Gastroesophageal sphincter (tissue), 4 donors: ENCODE measurements around the gene MTTP. TPM values are rescaled to one million over a fixed set of nuclear protein-coding genes. Genes with fewer than 3 reads are reported as not detected.
A peak's percentile ranks its signal among the peaks of the same experiment; 100 is the strongest.

Source experiments
- ATAC-seq: fragments of 150-250 bp; one replicate; pipeline ENCODE4 v1.9.1; 2016; ENCODE audit warnings: mild to moderate bottlenecking, moderate library complexity
- H3K27ac ChIP-seq, 4 donors: fragments of 200-600 bp; sonication (generic) in 3 of 4; 1 replicate in 3 of 4; 2 replicates in 1 of 4; pipeline ENCODE4 v1.5.1; 2016 to 2019
- H3K27me3 ChIP-seq: fragments of 200-600 bp; sonication (generic); one replicate; pipeline ENCODE4 v1.5.1; 2019
- H3K36me3 ChIP-seq, 2 donors: fragments of 200-600 bp; sonication (generic); one replicate each; pipeline ENCODE4 v1.5.1; 2019; ENCODE audit warnings: control low read depth in 1 of 2
- H3K4me1 ChIP-seq, 3 donors: fragments of 200-600 bp; sonication (generic); 1 replicate in 2 of 3; 2 replicates in 1 of 3; pipeline ENCODE4 v1.5.1; 2016 to 2019; ENCODE audit warnings: control low read depth in 2 of 3
- H3K4me3 ChIP-seq, 2 donors: fragments of 200-600 bp; sonication (generic); one replicate each; pipeline ENCODE4 v1.5.1; 2019; ENCODE audit warnings: mild to moderate bottlenecking in 1 of 2, moderate library complexity in 1 of 2
- H3K9me3 ChIP-seq, 3 donors: fragments of 200-600 bp; sonication (generic); one replicate each; pipeline ENCODE4 v1.5.1; 2017 to 2019; ENCODE audit warnings: control low read depth in 2 of 3
- CTCF ChIP-seq, 4 experiments: fragments of 200-600 bp in 2 of 4; fragments of 450-650 bp in 2 of 4; sonication (generic) in 1 of 4; IDR thresholded peaks; one replicate each; pipeline ENCODE4 v1.5.1; 2017 to 2019; ENCODE audit warnings: antibody characterized with exemption in 4 of 4, mild to moderate bottlenecking in 2 of 4, moderate library complexity in 2 of 4
- EP300 ChIP-seq: sonication (generic); formaldehyde crosslinking; IDR thresholded peaks from one replicate; pipeline ENCODE4 v1.6.1; 2017; ENCODE audit warnings: antibody characterized with exemption, mild to moderate bottlenecking
- POLR2A ChIP-seq, 2 donors: fragments of 450-650 bp; IDR thresholded peaks; one replicate each; pipeline ENCODE4 v1.6.1; 2017; ENCODE audit warnings: antibody characterized with exemption in 2 of 2, mild to moderate bottlenecking in 2 of 2, moderate library complexity in 1 of 2
- POLR2AphosphoS5 ChIP-seq: sonication (generic); formaldehyde crosslinking; IDR thresholded peaks from one replicate; pipeline ENCODE4 v1.6.1; 2017; ENCODE audit warnings: antibody characterized with exemption
- whole genome bisulfite sequencing, 2 donors: methylation state at CpG; one replicate each; pipeline ENCODE4 v1.1.5; 2018; ENCODE audit warnings: low coverage in 1 of 2; 5-methylcytosine and 5-hydroxymethylcytosine counted together
- total RNA-seq, 4 donors: library from RNA; depleted of rRNA; stranded (reverse); fragments of >200 nt; gene quantifications; one replicate each; pipeline ENCODE4 v1.1.0, GENCODE V29; 2016

The MTTP gene
- total RNA-seq, 4 donors from 2014 or later = 0.16 to 3.5 (median 1.2) TPM

GRCh38 chr4:99655308-99656081, 80.9 kb downstream of the MTTP start:
- Histone ChIP-seq H3K36me3 (no peaks in the 10 kb centered on the region), H3K4me1 (peaks cover 0 to 41% (median 0%) of the 10 kb centered on the region in 3 donors), H3K4me3 (no peak overlapping the region), H3K27ac (peak overlapping the region in 3 of 4 donors; percentile 49 to 74 (median 59)), H3K27me3 (no peaks in the 10 kb centered on the region), H3K9me3 (no peaks in the 10 kb centered on the region)
- peak; percentile 37 for TF ChIP-seq POLR2AphosphoS5
- TF ChIP-seq CTCF (IDR thresholded peaks at IDR 0.05) = no peak
- no peak for TF ChIP-seq POLR2A (IDR thresholded peaks at IDR 0.05)
- no peak for TF ChIP-seq EP300
- ATAC-seq = peak; percentile 21
- WGBS, 2 donors = 17 to 39% methylated on average over 7 to 9 of the region's 9 CpGs

DNA sequence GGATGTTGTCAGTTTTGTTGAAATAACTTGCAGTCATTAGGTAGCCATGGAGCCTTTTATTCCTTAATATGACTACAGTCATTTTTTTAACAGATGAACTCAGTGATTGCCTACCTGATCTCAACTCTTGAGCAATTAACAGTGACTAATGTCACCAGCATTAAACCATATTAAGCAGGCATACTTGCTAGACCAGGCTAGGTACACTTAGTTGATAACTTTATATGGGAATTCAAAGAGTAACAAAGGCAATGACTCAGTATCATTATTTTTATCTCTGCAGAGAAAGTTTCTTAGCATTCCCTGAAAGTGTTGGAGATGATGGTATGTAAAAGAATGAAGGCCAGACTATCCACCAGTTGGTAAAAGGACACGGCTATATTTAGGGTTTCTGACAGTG, 83.2 kb downstream of the MTTP start, which contains the start of gene C4orf54:
Gene C4orf54 (minus strand): TSS at position 31 of the 400 bp plus-strand sequence. CDS start 3,180 bp downstream, outside the sequence.
- Histone ChIP-seq H3K36me3 (no peaks in the 10 kb centered on the region), H3K4me3 (no peak within 1 kb of the TSS), H3K27me3 (no peaks in the 10 kb centered on the region), H3K27ac (peak within 1 kb of the TSS in 3 of 4 donors; percentile 47 to 74 (median 59)), H3K9me3 (no peaks in the 10 kb centered on the region), H3K4me1 (peaks cover 0 to 41% (median 0%) of the 10 kb centered on the region in 3 donors)
- TF ChIP-seq EP300 (no peak), CTCF (IDR thresholded peaks at IDR 0.05) (no peak), POLR2AphosphoS5 (peak; percentile 68)
- ATAC-seq = no peak
- 14 to 70% methylated on average over 1 of the region's 1 CpG for WGBS, 2 donors

DNA sequence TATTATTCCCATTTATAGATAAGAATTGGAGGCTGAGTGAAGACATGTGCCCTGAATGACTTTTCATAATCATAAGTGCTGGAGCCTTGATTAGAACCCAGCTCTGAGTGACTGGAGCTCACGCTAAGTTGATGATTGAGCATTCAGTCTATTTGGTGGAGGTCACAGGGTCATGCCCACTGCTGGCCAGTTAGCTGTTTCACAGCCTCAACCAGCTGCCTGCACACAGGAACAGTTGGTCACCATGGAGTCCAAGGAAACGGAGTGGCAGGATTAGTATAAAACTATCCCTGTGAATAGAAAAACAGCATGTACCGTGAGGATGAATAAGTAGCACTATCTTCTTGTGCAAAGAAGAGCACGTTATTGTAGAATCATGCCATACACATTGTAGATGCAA, 84.0 kb downstream of the MTTP start:
- Histone ChIP-seq H3K4me1 (peaks cover 0 to 41% (median 0%) of the 10 kb centered on the region in 3 donors), H3K27ac (peak overlapping the region in 3 of 4 donors; percentile 47 to 74 (median 59)), H3K4me3 (no peak overlapping the region), H3K27me3 (no peaks in the 10 kb centered on the region), H3K36me3 (no peaks in the 10 kb centered on the region), H3K9me3 (no peaks in the 10 kb centered on the region)
- 72 to 81% methylated on average over 4 of the region's 4 CpGs for WGBS, 2 donors
- TF ChIP-seq POLR2A (IDR thresholded peaks at IDR 0.05) (no peak), CTCF (IDR thresholded peaks at IDR 0.05) (no peak), POLR2AphosphoS5 (no peak), EP300 (no peak)
- no peak for ATAC-seq

GRCh38 chr4:99661907-99662306, 87.3 kb downstream of the MTTP start:
- H3K27me3 ChIP-seq = no peaks in the 10 kb centered on the region
- no peak overlapping the region for H3K4me3 ChIP-seq
- peaks cover 0 to 42% (median 0%) of the 10 kb centered on the region in 3 donors for H3K4me1 ChIP-seq
- TF ChIP-seq POLR2AphosphoS5 (no peak), EP300 (no peak), CTCF (IDR thresholded peaks at IDR 0.05) (no peak), POLR2A (IDR thresholded peaks at IDR 0.05) (no peak)
- ATAC-seq = no peak
- 83 to 86% methylated on average over 5 of the region's 5 CpGs for WGBS, 2 donors
- H3K9me3 ChIP-seq = no peaks in the 10 kb centered on the region
- no peak overlapping the region for H3K27ac ChIP-seq
- no peaks in the 10 kb centered on the region for H3K36me3 ChIP-seq

DNA sequence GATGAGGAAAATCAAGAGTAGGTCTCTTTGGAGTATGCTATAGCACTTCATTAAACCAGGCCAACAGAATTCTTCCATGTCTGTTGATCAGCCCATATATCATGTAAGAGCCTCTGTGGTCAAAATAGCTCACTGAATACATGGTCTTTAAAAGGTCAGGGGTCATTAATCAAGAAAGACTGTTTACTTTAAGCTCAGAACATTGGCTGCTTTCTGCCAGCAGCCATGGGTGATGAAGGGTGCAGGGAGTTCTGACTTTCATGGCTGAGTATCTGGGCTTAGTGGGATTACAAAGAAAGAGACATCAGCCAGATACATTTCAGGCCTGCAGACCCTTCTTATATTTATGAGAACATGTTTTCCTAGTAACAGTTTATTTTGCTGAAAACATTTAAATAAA, 90.1 kb downstream of the MTTP start:
- no peak for ATAC-seq
- peak overlapping the region in 1 of 4 donors; percentile 24 for H3K27ac ChIP-seq

More for the DNA sequence above, 90.1 kb downstream of the MTTP start:
- Histone ChIP-seq H3K4me3 (no peak overlapping the region), H3K27me3 (no peaks in the 10 kb centered on the region), H3K36me3 (no peaks in the 10 kb centered on the region), H3K4me1 (peaks cover 0 to 27% (median 0%) of the 10 kb centered on the region in 3 donors), H3K9me3 (no peaks in the 10 kb centered on the region)
- peak; percentile 33 for TF ChIP-seq POLR2AphosphoS5
- TF ChIP-seq CTCF (IDR thresholded peaks at IDR 0.05) = no peak
